GM20431 (cell line): ENCODE data around the gene ERI3.

Source experiments
- in situ Hi-C: fragments of 300-500 bp; cut with MseI, MboI; formaldehyde crosslinking; loops from one replicate; pipeline ENCODE4 v1.15.0; 2020; ENCODE audit warnings: low sequenced_read_pairs; ENCODE audit not compliant: unreplicated experiment

ERI3 gene

DNA sequence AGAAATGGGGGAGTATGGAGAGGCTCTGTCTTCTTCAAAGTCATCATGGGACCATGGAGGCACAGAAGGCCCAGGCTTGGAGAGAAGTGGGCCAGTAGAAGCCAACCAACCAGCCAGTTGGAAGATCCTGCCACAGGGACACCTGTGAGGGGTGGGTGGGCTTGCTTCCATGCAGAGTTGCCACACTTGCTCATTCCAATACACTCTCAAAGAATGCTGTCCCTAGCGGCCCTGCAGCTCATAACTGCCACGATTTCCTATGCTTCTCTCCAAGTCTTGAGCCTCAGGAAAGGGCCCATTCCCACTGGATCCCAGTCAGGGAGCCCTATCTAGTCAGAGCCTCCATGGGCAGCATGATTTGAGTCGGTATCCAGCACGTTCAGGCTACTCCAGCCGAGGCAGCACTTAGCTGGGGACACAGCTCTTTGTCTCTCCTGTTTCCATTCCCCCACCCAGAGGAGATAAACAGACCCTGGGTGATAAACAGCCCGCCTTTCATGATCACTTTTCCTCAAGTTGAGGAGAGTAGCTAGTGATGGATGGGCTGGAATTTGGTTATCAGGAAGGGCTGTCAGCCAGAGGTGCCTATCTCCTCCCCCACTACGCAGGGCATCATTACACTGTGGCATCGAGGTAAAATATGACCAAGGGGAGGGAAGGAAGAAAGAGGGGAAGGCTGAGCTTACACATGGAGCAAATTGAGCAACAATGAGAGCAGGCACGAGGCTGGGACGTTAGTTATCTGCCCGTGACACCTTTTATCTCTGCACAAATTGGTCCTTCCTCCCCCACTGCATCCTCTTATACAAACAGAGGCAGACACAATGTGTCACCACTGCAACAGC lies 64.6 kb downstream of the ERI3 start:
- in situ Hi-C loops, result no loop called here

GRCh38 chr1:44289530-44289929 lies 65.5 kb downstream of the ERI3 start:
- in situ Hi-C loops, result no loop called here

GRCh38 chr1:44288883-44289282 lies 66.2 kb downstream of the ERI3 start:
- in situ Hi-C loops, result no loop called here

- in situ Hi-C loops, result no loop called here
These were observed 70.9 kb downstream of the ERI3 start for GRCh38 chr1:44284184-44284583.

DNA sequence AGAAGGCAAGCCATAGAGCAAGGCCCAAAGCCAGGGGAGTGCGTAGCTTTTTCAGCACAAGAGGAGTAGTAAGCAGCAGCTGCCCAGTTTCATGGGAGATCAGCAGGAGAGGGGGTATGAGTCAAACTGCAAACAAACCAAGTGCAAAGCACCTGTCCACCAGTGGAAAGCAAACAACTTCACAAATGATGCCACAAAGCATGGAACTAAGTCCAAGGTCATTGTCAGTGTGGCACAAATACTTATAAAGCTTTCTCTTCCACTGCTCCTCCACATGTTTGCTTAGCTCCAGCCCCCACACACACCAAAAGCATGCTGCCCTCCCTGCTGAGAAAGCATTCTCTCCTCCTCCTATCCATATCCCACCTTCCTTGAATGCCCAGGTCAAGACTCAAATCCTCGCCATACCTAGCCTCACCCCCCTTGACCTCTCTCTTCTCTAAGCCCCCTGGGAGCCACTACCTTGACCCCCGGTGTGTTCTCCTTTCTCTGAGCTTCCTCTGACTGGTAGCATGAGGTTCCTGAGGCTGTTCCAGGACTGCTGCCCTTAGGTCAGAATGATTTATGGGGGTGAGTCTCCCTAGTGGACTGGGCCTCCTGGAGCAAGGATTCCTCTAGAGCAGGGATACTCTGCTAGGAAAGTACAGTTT lies 71.4 kb downstream of the ERI3 start:
- in situ Hi-C loops, result no loop called here

GRCh38 chr1:44282704-44283426 lies 72.2 kb downstream of the ERI3 start:
- in situ Hi-C loops, result no loop called here

- in situ Hi-C loops, result no loop called here
These were observed 72.9 kb downstream of the ERI3 start for GRCh38 chr1:44281962-44282703.

- in situ Hi-C loops, result no loop called here
These were observed 78.2 kb downstream of the ERI3 start for GRCh38 chr1:44276901-44277300.

- in situ Hi-C loops, result no loop called here
These were observed 79.1 kb downstream of the ERI3 start for GRCh38 chr1:44275991-44276405.

- in situ Hi-C loops, result no loop called here
These were observed 79.6 kb downstream of the ERI3 start for GRCh38 chr1:44275296-44275962.

- in situ Hi-C loops, result no loop called here
These were observed 81.3 kb downstream of the ERI3 start for GRCh38 chr1:44273560-44274350.

- in situ Hi-C loops, result no loop called here
These were observed 82.1 kb downstream of the ERI3 start for GRCh38 chr1:44272992-44273391.

- in situ Hi-C loops, result no loop called here
These were observed 83.4 kb downstream of the ERI3 start for GRCh38 chr1:44271646-44272045.

DNA sequence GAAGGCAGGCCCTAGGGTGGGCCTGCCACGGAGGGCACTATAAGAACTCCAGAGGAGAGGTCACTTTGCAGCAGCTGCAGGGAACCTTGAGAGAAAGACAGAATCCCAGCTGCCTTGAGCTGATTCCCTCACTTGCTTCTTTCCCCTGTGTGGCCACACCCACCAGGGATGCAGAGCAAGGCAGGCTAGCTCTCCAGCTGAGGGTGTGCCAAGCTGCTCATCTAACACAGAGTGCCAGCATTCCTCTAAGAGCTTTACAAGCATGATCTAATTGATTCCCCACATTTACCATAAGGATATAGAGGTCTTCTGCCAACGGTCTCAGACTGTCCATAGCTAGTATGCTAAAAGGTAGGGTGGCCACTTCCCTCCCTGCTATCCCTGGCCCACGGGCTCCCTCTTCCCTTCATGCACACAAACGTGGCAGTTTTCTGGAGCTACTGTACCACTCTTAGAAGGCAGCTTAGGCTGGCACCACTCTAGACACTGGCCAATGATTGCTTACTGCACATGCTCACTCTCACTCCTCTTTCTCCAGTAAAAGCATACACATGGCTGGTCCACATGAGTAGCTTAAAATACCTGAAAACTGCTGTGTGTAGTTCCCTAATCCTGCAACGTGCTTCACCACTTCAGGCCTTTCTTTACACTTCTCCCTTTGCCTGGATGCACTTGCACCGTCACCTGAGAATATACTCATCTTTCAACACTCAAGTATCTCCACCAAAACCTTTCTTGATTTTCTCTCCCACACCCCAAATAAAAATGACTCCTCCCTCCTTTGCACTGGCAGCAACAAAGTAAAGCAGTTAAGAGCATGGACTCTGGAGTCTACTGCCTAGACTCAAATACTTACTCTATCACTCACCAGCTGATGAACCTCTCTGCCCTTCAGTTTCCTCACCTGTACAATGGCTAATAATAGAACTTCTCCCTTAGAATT lies 84.1 kb downstream of the ERI3 start:
- in situ Hi-C loops, result no loop called here

DNA sequence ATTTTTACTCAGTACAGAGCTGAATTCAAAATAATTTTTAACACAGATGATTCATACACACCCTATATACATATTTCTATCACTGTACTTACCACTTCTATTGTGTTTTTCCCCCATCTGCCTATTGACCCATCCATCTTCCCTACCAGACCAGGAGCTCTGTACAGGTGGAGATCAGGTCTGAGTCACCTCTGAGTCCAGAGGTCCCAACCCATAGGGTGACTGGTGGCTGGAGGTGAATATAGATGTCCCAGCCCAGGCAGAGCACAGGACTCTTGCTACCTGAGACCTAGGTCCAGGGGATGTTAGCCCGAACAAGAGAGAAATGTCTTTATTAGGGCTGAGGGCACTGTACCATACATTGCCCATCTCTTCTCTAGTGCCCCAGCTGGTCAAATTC lies 87.0 kb downstream of the ERI3 start:
- in situ Hi-C loops, result no loop called here

DNA sequence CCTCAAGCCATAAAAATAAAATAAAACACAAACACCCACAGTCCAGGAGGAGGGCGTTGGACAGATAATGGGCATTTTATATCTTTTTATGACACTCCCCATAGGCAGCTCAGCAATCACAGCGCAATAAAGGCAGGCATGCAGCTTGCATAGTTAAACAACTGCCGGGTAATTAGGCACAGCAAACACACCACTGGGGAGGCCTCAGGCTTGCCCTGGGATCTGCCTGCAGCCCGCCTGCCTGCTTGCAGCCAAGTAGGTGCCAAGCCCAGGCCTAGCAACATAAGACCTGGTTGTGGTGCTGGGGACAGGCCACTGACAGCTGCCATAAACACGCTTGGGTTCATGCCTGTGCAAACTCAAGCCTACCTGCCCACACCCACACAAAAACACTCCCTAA lies 87.6 kb downstream of the ERI3 start:
- in situ Hi-C loops, result no loop called here

DNA sequence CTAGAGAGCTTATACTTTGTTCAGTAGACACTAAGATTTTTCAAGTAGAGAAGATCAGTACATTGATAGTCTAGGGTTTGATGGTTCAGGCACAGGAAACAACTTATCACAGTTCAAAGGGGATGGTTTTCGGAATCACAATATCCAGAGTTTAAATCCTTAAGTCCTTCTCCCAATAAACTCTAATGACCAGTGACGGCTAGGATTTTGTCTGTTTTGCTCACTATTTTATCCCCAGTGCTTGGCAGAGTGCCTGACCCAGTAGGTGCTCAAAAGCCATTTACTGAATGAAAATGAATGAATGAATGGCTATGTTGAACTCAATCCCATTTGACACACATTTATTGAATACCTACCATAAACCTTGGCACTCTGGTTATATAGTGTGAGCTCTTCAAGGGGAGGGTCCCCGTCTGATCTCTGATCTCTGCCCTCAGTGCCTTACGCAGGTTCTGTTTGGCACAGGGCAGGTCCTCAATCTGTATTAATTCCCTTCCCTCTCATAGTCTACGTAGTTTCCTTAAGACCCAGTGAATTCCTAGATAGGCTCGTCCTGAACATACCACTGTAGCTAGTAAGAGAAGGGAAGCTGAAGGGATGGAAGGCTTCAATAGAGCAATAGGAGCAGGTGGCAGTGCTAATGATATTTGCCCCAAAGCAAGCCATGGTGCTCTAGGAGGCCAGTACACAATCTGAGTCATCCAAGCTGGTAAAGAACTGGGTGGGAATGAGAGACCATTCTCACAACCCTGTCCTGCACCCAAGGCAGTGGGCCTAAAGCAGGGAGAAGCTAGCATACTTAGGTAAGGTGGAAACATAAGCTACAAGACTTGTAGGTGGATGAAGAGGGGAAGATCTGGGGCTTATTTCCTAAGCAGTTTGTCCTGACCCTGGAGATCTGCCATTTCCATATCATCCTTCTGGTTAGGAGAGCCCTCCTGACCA lies 88.4 kb downstream of the ERI3 start:
- in situ Hi-C loops, result no loop called here
